GM12878 (cell line): ENCODE data around the gene C1orf52. TPM values are rescaled to one million over a fixed set of nuclear protein-coding genes. Genes with fewer than 3 reads are reported as not detected.

Source experiments
- ATAC-seq: fragments of 200-7000 bp; cut with Tn5 transposase; 3 replicates; pipeline ENCODE4 v1.9.1; 2020; ENCODE audit warnings: mild to moderate bottlenecking, moderate library complexity
- BruUV-seq: library from RNA; stranded (reverse); fragments of 400-500 nt; replicated peaks from 2 replicates; lab custom pipeline; 2021; lab: Mats Ljungman, UMichigan
- CTCF ChIA-PET: fragments of 300-600 bp; sonication (Branson Sonifier 250); formaldehyde crosslinking; extraction: SDS; loops from one replicate; lab custom pipeline; 2021; ENCODE audit warnings: inconsistent platforms; lab: Yijun Ruan, JAX
- POLR2A ChIA-PET: fragments of 350-600 bp; formaldehyde crosslinking; extraction: SDS; loops from one replicate; lab custom pipeline; 2021; ENCODE audit warnings: inconsistent platforms; lab: Charles Lee
- RAD21 ChIA-PET: fragments of 300-600 bp; sonication (Branson Sonifier 250); formaldehyde crosslinking; loops from one replicate; lab custom pipeline; 2023; ENCODE audit warnings: antibody characterized with exemption; ENCODE audit not compliant: unreplicated experiment; lab: Charles Lee
- SMC1A ChIA-PET: fragments of 300-600 bp; sonication (Branson Sonifier 250); formaldehyde crosslinking; loops from one replicate; lab custom pipeline; 2023; ENCODE audit not compliant: unreplicated experiment, uncharacterized antibody; lab: Charles Lee
- DNase-seq: peaks from one replicate; pipeline ENCODE4 v3.0.0-alpha.2; 2011; ENCODE audit warnings: low read depth, low spot score
- FAIRE-seq: peaks from 3 replicates; lab custom pipeline; 2011; peaks lifted over from hg19 to GRCh38; lab: Jason Lieb, UNC
- H2AFZ ChIP-seq: 2 replicates; pipeline ENCODE4 v1.6.0; 2011; ENCODE audit warnings: low read depth, low read length, control low read depth; ENCODE audit not compliant: control insufficient read depth
- H3K27ac ChIP-seq: 2 replicates; pipeline ENCODE4 v1.5.1; 2011; ENCODE audit warnings: control low read depth; ENCODE audit not compliant: control insufficient read depth, insufficient read depth
- H3K27me3 ChIP-seq, 2 experiments: replicated peaks in 1 of 2; 2 replicates each; pipeline versions ENCODE4 v1.6.0 to v1.6.1; 2011; ENCODE audit warnings: low read length in 1 of 2; ENCODE audit not compliant: control insufficient read depth in 2 of 2, insufficient read depth in 2 of 2
- H3K36me3 ChIP-seq, 2 experiments: 2 replicates each; pipeline ENCODE4 v1.5.1; 2011; ENCODE audit warnings: low read length in 1 of 2; ENCODE audit not compliant: control insufficient read depth in 2 of 2, insufficient read depth in 2 of 2
- H3K4me1 ChIP-seq: 2 replicates; pipeline ENCODE4 v1.6.1; 2011; ENCODE audit warnings: mild to moderate bottlenecking, low read length, moderate library complexity, mixed read lengths; ENCODE audit not compliant: control insufficient read depth, insufficient read depth
- H3K4me2 ChIP-seq: 2 replicates; pipeline ENCODE4 v1.6.0; 2011; ENCODE audit warnings: control low read depth; ENCODE audit not compliant: control insufficient read depth, insufficient read depth
- H3K4me3 ChIP-seq: fragments of 200-600 bp; sonication (generic); 2 replicates; pipeline ENCODE4 v1.5.1; 2016
- H3K79me2 ChIP-seq: 2 replicates; pipeline ENCODE4 v1.6.0; 2011; ENCODE audit warnings: low read length; ENCODE audit not compliant: control insufficient read depth, insufficient read depth
- H3K9ac ChIP-seq: 2 replicates; pipeline ENCODE4 v1.8.0; 2011; ENCODE audit warnings: low read length, control low read depth, mixed read lengths; ENCODE audit not compliant: control insufficient read depth, insufficient read depth
- H3K9me3 ChIP-seq: replicated peaks from 3 replicates; pipeline ENCODE4 v1.5.1; 2011; ENCODE audit warnings: mild to moderate bottlenecking, low read length; ENCODE audit not compliant: control insufficient read depth, insufficient read depth
- H4K20me1 ChIP-seq: 2 replicates; pipeline ENCODE4 v1.6.0; 2011; ENCODE audit not compliant: control insufficient read depth, insufficient read depth
- BCL11A ChIP-seq: IDR thresholded peaks from 2 replicates; pipeline ENCODE4 v1.6.1; 2011; ENCODE audit warnings: low read depth, low read length
- CBX3 ChIP-seq: fragments of 200-600 bp; sonication (generic); IDR thresholded peaks from 2 replicates; pipeline ENCODE4 v1.6.1; 2016; ENCODE audit warnings: low read depth, borderline replicate concordance
- CEBPB ChIP-seq, 2 experiments: fragments of 150-350 bp in 1 of 2; IDR thresholded peaks; 2 replicates each; pipeline ENCODE4 v1.6.1; 2012 to 2014; ENCODE audit warnings: low read depth in 2 of 2, low read length in 2 of 2, borderline replicate concordance in 1 of 2, inconsistent platforms in 1 of 2
- CHD1 ChIP-seq: IDR thresholded peaks from 2 replicates; pipeline ENCODE4 v1.6.1; 2012; ENCODE audit warnings: low read depth, low read length, improper control_type of control experiment
- CTCF ChIP-seq, 3 experiments: IDR thresholded peaks in 2 of 3; conservative IDR thresholded peaks in 1 of 3; 2 replicates each; pipeline ENCODE4 v1.5.1; 2011; ENCODE audit warnings: low read depth in 3 of 3, low read length in 3 of 3, mild to moderate bottlenecking in 3 of 3, control low read depth in 2 of 3, moderate library complexity in 2 of 3, inconsistent platforms in 1 of 3, mixed read lengths in 1 of 3; ENCODE audit not compliant: control insufficient read depth in 2 of 3, insufficient read depth in 1 of 3; ENCODE audit errors: extremely low read depth in 1 of 3
- EP300 ChIP-seq, 2 experiments: fragments of 150-350 bp in 1 of 2; IDR thresholded peaks; 2 replicates each; pipeline ENCODE4 v1.6.1; 2011 to 2012; ENCODE audit warnings: low read depth in 2 of 2, low read length in 2 of 2, borderline replicate concordance in 1 of 2, improper control_type of control experiment in 1 of 2, inconsistent platforms in 1 of 2; ENCODE audit not compliant: control insufficient read depth in 1 of 2
- FOXM1 ChIP-seq: IDR thresholded peaks from 2 replicates; pipeline ENCODE4 v1.6.1; 2012; ENCODE audit warnings: low read depth, mild to moderate bottlenecking, inconsistent platforms, low read length, moderate library complexity
- HDAC2 ChIP-seq: fragments of 200-600 bp; sonication (generic); IDR thresholded peaks from 2 replicates; pipeline ENCODE4 v1.6.1; 2017
- NFYA ChIP-seq: IDR thresholded peaks from 2 replicates; pipeline ENCODE4 v1.6.1; 2011; ENCODE audit warnings: low read depth, mild to moderate bottlenecking, low read length, improper control_type of control experiment, borderline replicate concordance
- RAD51 ChIP-seq: fragments of 450-650 bp; IDR thresholded peaks from 2 replicates; pipeline ENCODE4 v1.6.1; 2016; ENCODE audit warnings: moderate library complexity, mild to moderate bottlenecking, inconsistent platforms
- SMARCA5 ChIP-seq: fragments of 450-650 bp; IDR thresholded peaks from 2 replicates; pipeline ENCODE4 v1.6.1; 2017; ENCODE audit warnings: mild to moderate bottlenecking
- SP1 ChIP-seq: IDR thresholded peaks from one replicate; pipeline ENCODE4 v1.6.1; 2011; ENCODE audit warnings: low read depth, low read length
- TAF1 ChIP-seq: IDR thresholded peaks from 2 replicates; pipeline ENCODE4 v1.6.1; 2011; ENCODE audit warnings: mild to moderate bottlenecking, low read depth, low read length, borderline replicate concordance
- TCF7 ChIP-seq: IDR thresholded peaks from 2 replicates; pipeline ENCODE4 v1.6.1; 2014; ENCODE audit warnings: antibody characterized with exemption, borderline replicate concordance
- ZBTB11 ChIP-seq: fragments of 450-650 bp; formaldehyde crosslinking; IDR thresholded peaks from 2 replicates; pipeline ENCODE4 v1.5.0; 2022; ENCODE audit warnings: mild to moderate bottlenecking, missing genetic modification characterization
- WGBS: methylation state at CpG from one replicate; pipeline ENCODE4 v1.1.6; 2016; ENCODE audit warnings: low lambda C conversion rate; ENCODE audit not compliant: insufficient replicate concordance, insufficient coverage; ENCODE audit errors: missing lambda C conversion rate; 5-methylcytosine and 5-hydroxymethylcytosine counted together
- in situ Hi-C: fragments of 300-500 bp; cut with MboI; formaldehyde crosslinking; loops from 9 replicates; pipeline ENCODE4 v1.14.3; 2018; ENCODE audit warnings: mixed read lengths
- intact Hi-C: fragments of 100-400 bp; cut with micrococcal nuclease; formaldehyde crosslinking; loops from one replicate; pipeline ENCODE4 v1.14.2; 2022; ENCODE audit not compliant: unreplicated experiment
- polyA plus RNA-seq, 11 experiments: library from polyadenylated mRNA; depleted of rRNA in 4 of 11; unstranded in 6 of 11; stranded (reverse) in 5 of 11; fragments of >200 nt; fragmentation: Nextera tagmentation in 4 of 11; fragmentation: Illumina TruSeq in 1 of 11; extraction: Ambion mirVana in 4 of 11; extraction: Trizol in 1 of 11; gene quantifications; 1 replicate in 1 of 11; 2 replicates in 10 of 11; pipeline versions ENCODE4 v1.2.1 to v1.2.3, GENCODE V29; 2011 to 2016; ENCODE audit warnings: inconsistent platforms in 2 of 11, missing spikeins in 2 of 11, low read depth in 1 of 11
- total RNA-seq, 4 experiments: library from RNA; depleted of rRNA in 3 of 4; stranded (reverse); fragments of >200 nt in 3 of 4; fragmentation: Illumina TruSeq in 1 of 4; extraction: Trizol in 1 of 4; gene quantifications; 2 replicates each; pipeline versions ENCODE4 v1.2.1 to v1.2.3, GENCODE V29; 2013 to 2021

Gene C1orf52
- total and polyA plus RNA-seq, 10 of the 15 experiments (the other 5 are each of a cell fraction or from before 2014, with no cell fraction given), result 9.4 to 39.5 (median 17.6) TPM

- 8% methylated on average over 27 of the region's 27 CpGs for WGBS
- RAD21 ChIA-PET, result interaction anchor here (0.5 to 2.2 kb wide), 3 partner anchors 458 to 711 kb away, joined by 3 to 6 read pairs (median 5); no protein-coding TSS in a partner anchor
- Histone ChIP-seq H2AFZ (peak overlapping the region; percentile 26; the same call in 1 of the 2 replicates), H3K27me3 (peaks cover 0 to 4% of the 10 kb centered on the region in 2 experiments; a peak in 2 of 4 replicates), H3K9ac (no peak overlapping the region), H3K27ac (no peak overlapping the region), H3K4me3 (no peak overlapping the region), H3K9me3 (no peaks in the 10 kb centered on the region), H3K79me2 (no peaks in the 10 kb centered on the region), H3K4me2 (peak overlapping the region; percentile 83), H3K36me3 (no peaks in the 10 kb centered on the region), H4K20me1 (no peaks in the 10 kb centered on the region), H3K4me1 (peaks cover 5% of the 10 kb centered on the region)
- POLR2A ChIA-PET, result no interaction called here
- CTCF ChIA-PET, result interaction anchor here (0.6 to 2.3 kb wide), 12 partner anchors 11 to 711 kb away, joined by 3 to 12 read pairs (median 4); no protein-coding TSS in a partner anchor
- SMC1A ChIA-PET, result interaction anchor here (1.0 to 2.5 kb wide), 4 partner anchors 238 to 710 kb away, joined by 3 to 9 read pairs (median 4); no protein-coding TSS in a partner anchor
- FAIRE-seq, result no peak
- in situ Hi-C loops (loop anchor here (10.0 to 25.0 kb wide), 2 partner anchors 387 to 704 kb away; no protein-coding TSS in a partner anchor), intact Hi-C loops (loop anchor here (2.0 to 10.0 kb wide), 4 partner anchors 91 to 711 kb away; no protein-coding TSS in a partner anchor)
- no peak for DNase-seq
- ATAC-seq, result peak; percentile 98
- no TSS peak for BruUV-seq
- TF ChIP-seq TAF1, result no peak
- no peak for TF ChIP-seq CHD1
- no peak for TF ChIP-seq BCL11A
- TF ChIP-seq TCF7, result no peak
- TF ChIP-seq ZBTB11 (CRISPR knock-in tag), result no peak
- TF ChIP-seq CBX3, result no peak
- no peak for TF ChIP-seq SP1
- TF ChIP-seq CEBPB (IDR thresholded peaks at IDR 0.05; ENCODE audit: borderline replicate concordance in 1 of 2, low read depth in 2 of 2, low read length in 2 of 2), result no peak
- TF ChIP-seq EP300 (IDR thresholded peaks at IDR 0.05; ENCODE audit: borderline replicate concordance in 1 of 2, control insufficient read depth in 1 of 2, low read depth in 2 of 2, low read length in 2 of 2), result no peak
- no peak for TF ChIP-seq NFYA
- no peak for TF ChIP-seq RAD51
- no peak for TF ChIP-seq HDAC2
- 0 out of 2 replicates have a peak, but pooled peaks have one; percentile 27 for TF ChIP-seq SMARCA5
- TF ChIP-seq CTCF (IDR thresholded peaks at IDR 0.05 in 2 of 3, conservative IDR thresholded peaks at IDR 0.05 in 1 of 3; ENCODE audit: control insufficient read depth in 2 of 3, extremely low read depth in 1 of 3, insufficient read depth in 1 of 3, low read depth in 3 of 3, low read length in 3 of 3), result peak; percentile 88 to 91 (median 90)
- TF ChIP-seq FOXM1, result peak; percentile 29; the same call in 1 of the 2 replicates
These were observed 48.7 kb upstream of the C1orf52 start for GRCh38 chr1:85307987-85308832.
